Fibroblast of the aortic adventitia (primary cell): ENCODE data around the gene FBXO41. TPM values are rescaled to one million over a fixed set of nuclear protein-coding genes. Genes with fewer than 3 reads are reported as not detected.
A peak's percentile ranks its signal among the peaks of the same experiment; 100 is the strongest.

Experiments
- DNase-seq: peaks from one replicate; pipeline ENCODE4 v3.0.0-alpha.2; 2010; ENCODE audit warnings: low read depth
- H3K4me3 ChIP-seq: 2 replicates; pipeline ENCODE4 v1.5.1; 2011; ENCODE audit warnings: low read depth, mild to moderate bottlenecking, control low read depth, low read length, moderate library complexity
- total RNA-seq: library from RNA; depleted of rRNA; stranded (reverse); fragments of >200 nt; gene quantifications from 2 replicates; pipeline ENCODE4 v1.2.3, GENCODE V29; 2012; ENCODE audit warnings: low replicate concordance
- TF ChIP-seq, protein P1 (sequence below): IDR thresholded peaks from 2 replicates; pipeline ENCODE4 v1.5.1; 2011; ENCODE audit warnings: mild to moderate bottlenecking, low read length, control low read depth, inconsistent platforms; ENCODE audit not compliant: insufficient read depth

FBXO41 gene
- total RNA-seq, 1 donor: 0.18 TPM

DNA sequence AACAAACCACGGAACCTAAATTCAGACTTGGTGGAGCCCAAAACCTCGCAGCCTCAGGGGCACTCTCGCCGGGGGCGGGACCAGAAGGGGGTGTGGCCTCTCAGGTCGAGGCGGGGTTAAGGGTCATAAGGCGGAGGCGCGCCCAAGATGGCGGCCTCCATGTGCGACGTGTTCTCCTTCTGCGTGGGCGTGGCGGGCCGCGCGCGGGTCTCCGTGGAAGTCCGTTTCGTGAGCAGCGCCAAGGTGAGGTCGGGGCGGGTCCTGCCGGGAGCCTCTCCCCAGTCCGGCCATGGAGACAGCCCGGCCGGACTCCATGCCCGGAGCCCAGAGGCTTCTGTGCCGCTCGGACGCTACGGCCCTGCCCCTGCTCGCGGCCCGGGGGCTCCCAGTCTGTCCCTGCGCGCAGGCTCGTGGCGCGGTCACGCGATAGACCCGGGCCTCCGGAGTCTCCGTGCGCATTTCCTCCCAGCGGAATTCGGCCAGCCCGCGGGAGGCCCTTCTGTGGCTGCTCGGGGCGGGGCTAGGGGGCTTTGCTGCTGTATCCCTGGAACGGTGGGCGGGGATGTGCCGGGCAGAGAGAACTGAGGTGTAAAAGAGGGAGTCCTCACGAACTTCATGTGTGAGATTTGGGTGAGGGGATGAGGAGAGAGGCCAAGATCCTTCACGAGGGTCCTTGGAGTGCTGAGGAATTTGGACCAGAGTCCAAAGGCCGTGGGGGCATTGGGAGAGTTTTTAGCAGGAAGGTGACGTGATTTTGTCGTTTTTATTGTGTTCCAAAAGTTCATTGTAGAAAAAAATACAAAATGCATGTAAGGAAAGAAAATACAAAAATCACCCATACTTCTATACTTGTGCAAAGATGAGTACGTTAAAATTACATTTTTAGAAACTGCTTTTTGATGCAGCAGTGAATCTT, 69.9 kb downstream of the FBXO41 start, which contains the start of gene SMYD5:
Gene SMYD5 (plus strand): TSS at position 126 of the 916 bp plus-strand sequence. CDS start 22 bp downstream, at position 148.
- peak; percentile 77 for DNase-seq
- TF ChIP-seq, protein P1, sequence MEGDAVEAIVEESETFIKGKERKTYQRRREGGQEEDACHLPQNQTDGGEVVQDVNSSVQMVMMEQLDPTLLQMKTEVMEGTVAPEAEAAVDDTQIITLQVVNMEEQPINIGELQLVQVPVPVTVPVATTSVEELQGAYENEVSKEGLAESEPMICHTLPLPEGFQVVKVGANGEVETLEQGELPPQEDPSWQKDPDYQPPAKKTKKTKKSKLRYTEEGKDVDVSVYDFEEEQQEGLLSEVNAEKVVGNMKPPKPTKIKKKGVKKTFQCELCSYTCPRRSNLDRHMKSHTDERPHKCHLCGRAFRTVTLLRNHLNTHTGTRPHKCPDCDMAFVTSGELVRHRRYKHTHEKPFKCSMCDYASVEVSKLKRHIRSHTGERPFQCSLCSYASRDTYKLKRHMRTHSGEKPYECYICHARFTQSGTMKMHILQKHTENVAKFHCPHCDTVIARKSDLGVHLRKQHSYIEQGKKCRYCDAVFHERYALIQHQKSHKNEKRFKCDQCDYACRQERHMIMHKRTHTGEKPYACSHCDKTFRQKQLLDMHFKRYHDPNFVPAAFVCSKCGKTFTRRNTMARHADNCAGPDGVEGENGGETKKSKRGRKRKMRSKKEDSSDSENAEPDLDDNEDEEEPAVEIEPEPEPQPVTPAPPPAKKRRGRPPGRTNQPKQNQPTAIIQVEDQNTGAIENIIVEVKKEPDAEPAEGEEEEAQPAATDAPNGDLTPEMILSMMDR: no peak
- peak within 1 kb of the TSS; percentile 81 for H3K4me3 ChIP-seq

DNA sequence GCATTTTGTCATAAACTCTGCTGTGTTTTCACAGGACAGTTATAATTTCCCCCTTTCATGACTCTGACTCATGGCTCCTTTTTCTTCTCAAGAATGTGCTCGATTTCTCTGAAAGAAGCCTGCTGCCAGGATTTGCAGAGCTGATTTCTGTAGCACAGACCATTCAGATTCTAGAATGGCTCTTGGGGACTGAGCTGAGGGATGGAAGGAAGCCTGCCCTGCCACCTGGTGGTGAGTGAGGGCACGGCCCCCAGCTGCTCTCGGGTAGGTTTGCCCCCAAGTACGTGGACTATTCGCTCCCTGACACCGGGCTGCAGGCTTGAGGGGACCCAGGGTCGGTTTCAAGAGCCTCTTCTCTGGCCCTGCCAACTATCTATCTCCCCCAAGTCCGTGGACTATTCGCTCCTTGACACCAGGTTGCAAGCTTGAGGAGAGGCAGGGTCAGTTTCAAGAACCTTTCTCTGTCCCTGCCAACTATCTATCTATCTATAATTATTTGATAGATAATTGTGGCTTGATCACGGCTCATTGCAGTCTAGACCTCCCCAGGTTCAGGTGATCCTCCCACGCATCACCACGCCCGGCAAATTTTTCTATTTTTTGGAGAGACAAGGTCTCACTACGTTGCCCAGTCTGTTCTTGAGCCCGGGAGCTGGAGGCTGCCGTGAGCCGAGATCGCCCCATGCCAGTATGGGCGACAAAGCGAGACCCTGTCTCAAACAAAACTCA, 71.7 kb downstream of the FBXO41 start:
- TF ChIP-seq, protein P1: peak; percentile 97
- DNase-seq: peak; percentile 96
- no peak overlapping the region for H3K4me3 ChIP-seq

GRCh38 chr2:73212098-73212447, 72.2 kb downstream of the FBXO41 start:
- TF ChIP-seq, protein P1: no peak
- DNase-seq: no peak
- no peak overlapping the region for H3K4me3 ChIP-seq

DNA sequence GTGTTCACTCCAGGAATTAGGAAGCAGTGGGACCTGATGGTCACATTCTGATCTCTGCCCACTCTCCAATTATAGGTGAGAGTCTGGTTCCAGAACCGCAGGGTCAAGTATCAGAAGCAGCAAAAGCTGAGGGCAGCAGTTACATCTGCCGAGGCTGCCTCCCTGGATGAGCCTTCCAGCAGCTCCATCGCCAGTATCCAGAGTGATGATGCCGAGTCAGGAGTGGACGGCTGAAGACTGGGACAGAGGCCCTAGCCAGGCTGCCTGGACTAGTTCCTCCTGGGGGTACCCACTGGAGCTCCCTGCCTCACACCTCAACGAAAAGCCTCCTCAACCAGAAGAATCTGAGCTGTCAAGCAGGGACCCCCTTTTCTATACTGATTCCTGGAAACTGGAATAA, 73.6 kb downstream of the FBXO41 start:
- no peak for DNase-seq

DNA sequence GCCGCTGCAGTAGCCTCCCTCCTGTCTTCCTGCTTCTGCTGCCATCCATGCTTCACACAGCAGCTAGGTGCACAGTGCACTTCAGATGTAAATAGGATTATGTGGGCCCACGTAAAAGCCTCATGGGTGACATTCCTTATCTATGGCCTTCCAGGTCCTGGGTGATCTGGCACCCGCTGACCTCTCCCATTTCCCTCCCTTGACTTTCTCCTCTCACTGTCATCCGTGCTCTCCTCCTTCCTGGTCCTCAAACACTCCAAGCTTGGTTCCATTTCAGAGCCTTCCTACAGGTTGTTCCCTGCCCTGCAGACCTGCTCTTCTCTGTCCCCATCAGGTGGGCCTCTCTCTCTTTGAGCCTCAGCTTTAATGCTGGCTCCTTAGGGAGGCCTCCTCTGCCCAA, 74.3 kb downstream of the FBXO41 start:
- no peak for DNase-seq
- TF ChIP-seq, protein P1: no peak
- H3K4me3 ChIP-seq: no peak overlapping the region

More for the DNA sequence above, 73.6 kb downstream of the FBXO41 start:
- TF ChIP-seq, protein P1: no peak
- H3K4me3 ChIP-seq: no peak overlapping the region

DNA sequence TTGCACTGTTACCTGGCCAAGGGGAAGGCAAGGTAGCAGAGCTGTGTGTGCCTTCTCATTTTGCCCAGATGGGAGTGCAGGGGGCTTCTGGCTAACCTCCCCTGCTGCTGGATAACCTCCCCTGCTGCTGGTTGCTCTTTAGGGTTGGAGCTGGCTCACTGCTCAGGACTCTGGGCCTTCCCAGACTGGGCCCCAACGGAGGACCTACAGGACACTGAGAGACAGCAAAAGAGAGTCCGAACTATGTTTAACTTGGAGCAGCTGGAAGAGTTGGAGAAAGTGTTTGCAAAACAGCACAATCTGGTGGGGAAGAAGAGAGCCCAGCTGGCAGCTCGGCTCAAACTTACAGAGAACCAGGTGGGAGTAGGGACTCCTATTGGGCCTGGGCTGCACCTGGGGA, 76.0 kb downstream of the FBXO41 start:
- DNase-seq: no peak
- no peak overlapping the region for H3K4me3 ChIP-seq
- TF ChIP-seq, protein P1: no peak
